Epidermal melanocyte (primary cell): ENCODE data around the gene PTPRN2.

ENCODE experiments used
- DNase-seq: peaks from one replicate; pipeline ENCODE4 v3.0.0; 2011; ENCODE audit warnings: low spot score; ENCODE audit not compliant: insufficient read length

Gene PTPRN2

DNA sequence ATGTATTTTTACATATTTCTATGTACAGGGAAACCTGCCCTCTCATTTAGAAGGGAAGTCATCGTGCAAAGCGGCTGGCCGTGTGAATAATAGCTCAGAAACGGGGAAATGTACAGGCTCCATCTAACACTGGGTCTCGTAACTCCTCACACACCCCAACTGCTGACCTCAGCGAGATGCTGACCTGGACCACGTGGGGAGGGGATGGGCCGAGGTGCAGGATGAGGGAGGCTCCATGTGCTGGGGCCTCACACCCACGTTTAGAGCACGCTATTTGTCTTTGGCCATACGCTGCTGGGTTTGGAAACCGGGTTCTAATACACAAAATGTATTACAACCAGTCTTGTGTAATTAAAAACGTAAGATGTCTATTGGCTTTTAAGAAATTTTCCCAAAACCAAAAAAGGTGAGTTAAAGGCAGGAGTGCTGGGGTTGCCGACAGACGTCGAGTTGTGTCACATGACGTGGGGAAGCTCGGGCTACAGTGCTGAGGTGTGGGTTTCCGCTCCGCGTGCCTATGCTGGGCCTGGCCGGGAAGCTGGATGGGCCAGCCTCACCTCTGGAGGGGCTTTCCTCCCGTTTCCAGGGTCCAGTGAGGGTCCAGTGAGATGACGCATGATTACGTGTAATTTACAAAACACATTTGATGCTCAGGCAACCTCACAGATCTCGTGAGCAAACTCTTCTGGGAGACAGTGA is 1035.2 kb downstream of the PTPRN2 start:
- no peak for DNase-seq

- DNase-seq, result no peak
Measured at GRCh38 chr7:157551325-157552070, 1036.1 kb downstream of the PTPRN2 start.

DNA sequence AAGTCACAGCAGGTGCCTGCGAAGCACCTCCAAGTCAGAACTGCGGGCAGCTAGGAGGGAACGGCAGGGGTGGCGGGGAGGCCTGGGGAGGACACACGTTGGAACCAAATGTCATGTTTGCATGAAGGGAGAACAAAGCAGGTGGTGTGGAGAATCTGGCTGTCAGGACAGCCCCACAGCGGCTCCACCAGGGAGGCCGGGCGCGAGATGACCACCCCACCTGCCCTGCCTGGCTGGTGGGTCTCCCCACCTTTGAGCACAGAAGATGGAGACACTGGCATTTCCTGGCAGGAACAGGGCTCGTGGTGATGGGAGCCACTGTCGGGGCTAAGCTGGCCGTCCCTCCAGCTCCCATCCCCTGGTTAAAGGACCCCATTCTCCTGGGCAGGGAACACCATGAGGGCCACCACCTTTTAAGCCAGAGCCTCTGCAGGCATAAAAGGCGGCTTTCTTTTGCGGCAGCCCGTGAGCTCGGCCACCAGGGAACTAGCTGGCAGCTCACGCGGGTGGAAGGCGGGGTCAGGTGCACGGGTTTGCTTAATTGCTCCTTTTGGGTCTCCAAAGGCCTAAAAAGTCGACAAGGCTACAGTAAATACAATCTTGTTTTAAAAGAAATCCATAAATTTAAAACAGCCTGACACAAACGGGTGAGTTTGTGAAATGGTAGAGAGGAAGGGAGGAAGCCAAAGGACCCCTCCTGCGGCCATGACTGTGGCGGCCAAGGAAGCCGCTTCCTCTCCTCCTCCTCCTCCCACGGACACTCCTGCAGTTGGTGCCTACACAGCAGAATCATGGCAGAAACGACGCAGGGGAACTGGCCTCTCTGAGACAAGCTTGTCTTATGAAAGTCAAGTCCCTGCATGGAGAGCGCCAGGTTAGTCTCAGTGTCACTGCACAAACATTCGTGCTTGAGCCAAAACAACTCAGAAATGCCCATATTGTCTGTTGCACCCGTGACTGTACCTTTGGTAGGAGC is 1037.0 kb downstream of the PTPRN2 start:
- no peak for DNase-seq

- DNase-seq, result no peak
Measured at GRCh38 chr7:157549612-157550299, 1037.9 kb downstream of the PTPRN2 start.

DNA sequence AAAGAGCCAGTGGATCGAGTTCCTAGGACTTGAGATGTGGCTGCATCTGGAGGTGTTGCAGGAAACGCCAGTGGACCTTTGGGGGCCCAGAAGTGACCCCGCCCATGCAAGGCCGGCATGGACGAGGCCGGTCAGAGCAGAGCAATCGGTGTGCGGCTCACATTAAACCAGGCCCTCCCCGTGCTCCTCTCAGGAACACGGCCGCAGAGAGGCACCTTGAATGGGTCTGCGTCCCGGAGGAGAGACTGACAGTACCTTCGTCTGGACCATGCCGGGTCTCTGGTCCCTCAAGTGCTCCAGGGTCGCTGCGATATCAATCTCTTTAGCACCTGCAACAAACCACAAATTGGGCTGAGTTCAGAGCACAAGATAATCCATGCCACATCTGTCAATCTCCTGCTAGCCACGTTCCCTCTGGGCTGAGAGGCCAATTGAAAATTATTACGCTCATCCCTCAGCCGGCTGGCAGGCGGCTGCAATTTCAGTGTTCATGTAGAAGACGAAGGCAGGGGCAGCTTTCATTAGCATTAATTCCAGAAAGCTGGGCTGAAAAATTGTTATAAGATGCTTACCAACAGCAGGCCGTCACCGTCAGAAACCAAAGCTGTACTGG is 1038.8 kb downstream of the PTPRN2 start:
- no peak for DNase-seq

GRCh38 chr7:157547611-157548010 is 1040.0 kb downstream of the PTPRN2 start:
- DNase-seq, result no peak

DNA sequence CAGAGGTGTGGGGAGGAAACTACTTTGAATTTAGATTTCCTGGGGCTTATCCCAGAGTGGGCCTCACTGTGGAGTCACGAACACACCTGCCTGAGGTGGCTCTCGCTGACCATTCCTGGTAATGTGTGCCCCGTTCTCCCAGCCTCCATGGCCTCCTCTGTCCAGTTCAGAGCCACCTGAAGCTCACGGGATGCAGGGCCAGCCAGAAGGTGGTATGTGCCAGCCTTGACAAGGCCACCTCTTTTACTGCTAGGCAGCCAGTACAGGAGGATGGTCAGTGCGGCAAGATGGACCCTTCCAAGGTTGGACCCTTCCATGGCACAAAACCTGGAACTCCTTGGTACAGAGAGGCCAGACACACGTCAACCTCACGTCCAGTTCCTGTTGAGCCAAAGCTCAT is 1040.5 kb downstream of the PTPRN2 start:
- DNase-seq, result no peak

GRCh38 chr7:157545681-157546060 is 1042.0 kb downstream of the PTPRN2 start:
- DNase-seq, result no peak

GRCh38 chr7:157544980-157545680 is 1042.5 kb downstream of the PTPRN2 start:
- no peak for DNase-seq

DNA sequence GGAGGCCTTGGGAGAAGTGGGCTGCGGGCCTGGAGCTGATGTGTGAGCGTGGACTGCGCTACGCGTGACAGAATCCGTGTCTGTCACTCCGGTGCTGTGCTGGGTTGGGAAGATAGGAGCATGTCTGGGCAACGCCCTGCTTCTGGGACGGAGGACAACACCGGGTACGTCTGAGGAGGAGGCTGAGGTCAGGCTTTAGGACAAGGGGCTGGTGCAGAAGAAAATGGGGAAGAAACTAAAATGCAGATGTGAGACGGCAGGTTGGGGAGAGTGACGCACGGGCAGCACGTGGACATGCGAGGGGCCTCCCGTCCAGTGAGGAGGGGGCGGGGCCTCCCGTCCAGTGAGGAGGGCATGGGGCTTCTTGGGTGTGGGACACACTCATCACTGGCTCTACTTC is 1043.4 kb downstream of the PTPRN2 start:
- no peak for DNase-seq

- DNase-seq, result no peak
Measured at GRCh38 chr7:157543791-157544190, 1043.8 kb downstream of the PTPRN2 start.

GRCh38 chr7:157543276-157543675 is 1044.3 kb downstream of the PTPRN2 start:
- DNase-seq, result no peak

DNA sequence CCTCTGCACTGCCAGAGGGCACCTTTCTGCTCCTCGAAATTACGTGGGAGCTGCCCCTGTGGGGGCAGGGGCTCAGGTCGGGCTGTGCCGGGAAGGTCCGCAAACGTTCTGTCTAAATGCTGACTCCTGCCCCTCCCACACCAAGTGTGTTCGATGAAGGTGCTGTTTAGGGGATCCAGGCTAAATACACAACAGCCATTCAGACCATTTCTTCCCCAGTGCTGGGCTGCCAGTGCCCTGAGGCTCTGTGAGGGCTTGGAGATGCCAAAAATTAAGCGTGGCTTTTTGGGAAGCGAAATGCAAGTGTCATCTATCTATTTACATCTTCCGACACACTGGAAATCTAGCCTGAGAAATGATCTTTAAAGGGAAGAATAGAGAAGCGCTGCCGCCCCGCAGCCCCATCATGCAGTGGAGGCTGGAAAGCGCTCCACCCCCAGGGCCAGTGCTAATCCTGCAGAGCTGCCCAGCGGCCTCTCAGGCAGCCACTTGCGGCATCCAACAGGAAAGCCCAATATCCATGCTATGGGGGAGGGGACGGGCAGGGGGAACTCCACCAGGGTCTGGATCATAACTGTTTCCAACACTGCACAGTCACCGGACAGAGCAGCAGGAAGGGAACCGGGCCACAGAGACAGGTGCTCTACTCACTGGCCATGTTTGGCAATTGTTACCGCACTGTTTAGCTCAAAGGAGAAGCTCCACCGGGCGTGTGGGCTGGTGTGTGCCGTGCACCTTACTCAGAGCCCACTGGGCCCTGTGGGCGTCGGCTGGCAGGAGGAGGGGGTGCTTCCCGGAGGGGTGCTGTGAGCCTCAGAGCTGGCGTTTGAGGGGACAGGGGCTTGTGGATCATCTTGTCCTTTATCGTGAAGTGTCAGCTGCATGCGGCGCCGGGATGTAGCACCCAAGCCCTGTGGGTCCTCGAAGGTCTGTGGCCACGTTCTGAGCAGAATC is 1045.3 kb downstream of the PTPRN2 start:
- DNase-seq, result no peak

DNA sequence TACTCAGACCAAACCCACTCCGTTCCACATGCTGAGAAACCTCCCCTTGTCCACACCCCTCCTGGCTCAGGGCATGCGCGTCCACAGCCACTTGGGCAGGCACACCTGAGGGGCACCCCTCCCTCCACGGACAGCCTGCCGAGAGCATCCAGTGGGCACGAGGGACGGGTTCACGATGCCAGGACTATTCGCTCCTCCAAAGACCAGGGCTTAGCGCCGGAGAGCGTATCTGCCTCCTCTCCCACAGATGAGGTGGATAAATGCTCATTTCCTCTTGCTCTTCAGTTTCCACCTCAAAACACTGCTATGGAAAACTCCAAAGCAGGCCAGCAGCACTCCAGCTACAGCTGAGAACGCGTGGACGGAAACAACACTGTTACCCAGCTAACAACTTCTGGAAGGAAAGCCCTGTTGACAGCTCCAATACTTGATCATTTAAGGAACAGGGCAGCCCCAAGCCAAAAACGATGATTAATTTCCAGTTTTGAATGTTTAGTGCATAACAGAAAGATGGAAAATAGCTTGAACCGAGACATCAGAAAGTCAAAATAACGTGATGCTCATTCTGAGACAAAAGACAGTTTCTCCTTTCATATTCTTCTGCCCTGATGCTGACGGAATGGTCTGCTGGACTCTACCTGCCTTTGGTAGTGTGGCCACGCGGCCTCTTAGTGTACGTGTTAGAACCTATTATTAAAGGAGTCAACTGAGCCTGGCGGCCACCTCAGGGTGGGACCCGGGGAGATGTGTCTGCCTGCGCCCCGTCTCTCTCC is 1046.1 kb downstream of the PTPRN2 start:
- DNase-seq, result no peak

- DNase-seq, result no peak
Measured at GRCh38 chr7:157540606-157541294, 1046.9 kb downstream of the PTPRN2 start.

DNA sequence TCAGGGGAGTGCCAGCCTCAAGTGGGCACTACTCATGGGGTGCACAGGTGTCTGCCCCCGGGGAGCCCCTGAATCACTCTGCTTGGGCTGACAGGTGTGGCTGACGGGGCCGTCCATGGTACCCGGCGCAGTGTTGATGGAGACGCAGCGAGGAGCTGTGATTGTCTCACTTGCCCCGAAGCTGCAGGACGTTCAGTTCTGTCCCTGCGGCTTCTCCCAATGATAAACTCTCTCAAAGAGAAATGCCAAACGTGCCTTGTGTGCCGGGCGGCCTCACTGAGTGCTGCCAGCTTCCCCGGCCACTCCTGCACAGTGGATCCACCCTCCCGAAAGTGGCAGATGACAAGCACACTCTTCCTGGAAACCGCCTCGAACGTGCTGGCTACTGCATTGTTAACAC is 1047.6 kb downstream of the PTPRN2 start:
- DNase-seq, result no peak

- DNase-seq, result no peak
Measured at GRCh38 chr7:157539521-157539920, 1048.1 kb downstream of the PTPRN2 start.

DNA sequence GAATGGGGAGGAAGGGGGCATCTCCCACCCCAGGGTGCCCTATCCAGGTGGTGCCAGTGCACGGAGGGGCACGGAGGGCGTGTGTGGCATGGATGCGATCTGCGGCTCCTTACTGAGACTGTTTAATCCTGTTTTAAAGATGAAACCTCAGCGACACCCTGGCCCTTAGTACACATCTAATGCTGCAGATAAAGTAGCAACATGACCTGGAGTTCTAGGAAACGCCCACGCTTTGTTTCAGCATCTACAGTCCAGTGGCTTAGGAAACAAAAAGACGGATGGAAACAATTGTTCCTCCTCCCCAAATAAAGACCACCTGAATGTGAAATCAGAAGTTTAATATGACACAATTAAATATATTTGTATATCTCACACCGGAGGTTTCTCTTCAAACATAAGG is 1048.9 kb downstream of the PTPRN2 start:
- no peak for DNase-seq
